Measurements from ENCODE around the gene PROCA1.

Gene PROCA1

DNA sequence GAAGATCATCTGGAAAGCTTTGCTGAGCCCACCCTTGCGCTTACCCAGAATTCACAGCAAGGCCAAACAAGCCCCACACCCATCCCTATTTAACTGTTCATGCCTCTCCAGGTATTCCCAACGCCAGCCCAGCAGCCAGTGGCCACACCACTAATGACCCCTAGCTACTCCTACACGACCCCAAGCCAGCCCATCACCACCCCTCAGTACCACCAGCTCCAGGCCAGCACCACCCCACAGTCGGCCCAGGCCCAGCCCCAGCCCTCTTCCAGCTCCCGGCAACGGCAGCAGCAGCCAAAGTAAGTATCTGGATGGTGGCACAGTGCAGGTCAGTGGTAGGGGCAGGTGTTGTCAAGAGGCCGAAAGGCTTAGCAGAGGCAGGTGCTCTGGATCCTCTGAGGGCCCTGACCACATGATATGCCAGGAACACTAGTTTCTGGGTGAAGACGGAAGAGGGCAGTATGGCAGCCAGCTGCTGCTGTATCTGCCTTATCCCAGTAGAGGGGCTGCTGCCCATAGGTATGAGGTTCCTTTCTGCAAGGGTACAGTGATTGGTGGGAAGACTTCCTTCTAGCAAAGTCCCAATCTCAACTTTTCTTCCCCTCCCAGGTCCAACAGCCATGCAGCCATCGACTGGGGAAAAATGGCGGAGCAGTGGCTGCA is 10.7 kb downstream of the PROCA1 start:
- H3K79me2 ChIP-seq (ENCODE audit: insufficient read depth, low read length), result no peaks in the 10 kb centered on the region
- H4K20me1 ChIP-seq (ENCODE audit: insufficient read depth, low read length), result 0 out of 2 replicates have a peak, but pooled peaks cover 4% of the 10 kb centered on the region
- H3K27ac ChIP-seq (ENCODE audit: low read length), result no peak overlapping the region

DNA sequence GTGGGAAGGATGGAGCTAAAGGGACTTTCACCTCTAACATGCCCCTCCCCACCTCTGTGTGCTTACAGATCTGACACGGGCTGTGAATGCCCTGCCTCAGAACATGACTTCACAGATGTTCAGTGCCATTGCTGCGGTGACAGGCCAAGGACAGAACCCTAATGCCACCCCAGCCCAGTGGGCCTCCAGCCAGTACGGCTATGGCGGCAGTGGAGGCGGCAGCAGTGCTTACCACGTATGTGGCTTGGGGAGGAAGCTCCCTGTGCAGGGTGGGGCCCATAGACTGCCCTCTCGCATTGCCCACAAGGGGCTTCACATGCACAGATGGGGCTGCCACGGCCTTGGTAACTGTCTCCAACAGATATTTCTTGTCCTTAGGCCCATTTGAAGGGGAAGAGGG is 11.4 kb downstream of the PROCA1 start:
- no peak for ATAC-seq (ENCODE audit: insufficient read depth, low read depth)
- peaks cover 87% of the 10 kb centered on the region for H3K36me3 ChIP-seq (ENCODE audit: insufficient read depth, low read length)
- no peak overlapping the region for H3K27ac ChIP-seq (ENCODE audit: low read length)

More for the DNA sequence above, 10.7 kb downstream of the PROCA1 start:
- Histone ChIP-seq H3K4me3 (ENCODE audit: low read depth in 1 of 2, low read length in 2 of 2) (no peak overlapping the region), H2AFZ (ENCODE audit: low read depth, low read length) (no peak overlapping the region), H3K4me2 (ENCODE audit: insufficient read depth, low read length) (no peak overlapping the region), H3K4me1 (ENCODE audit: insufficient read depth, low read length) (no peaks in the 10 kb centered on the region), H3K9ac (ENCODE audit: low read depth, low read length) (no peak overlapping the region), H3K9me3 (ENCODE audit: insufficient read depth, low read length, severe bottlenecking) (no peaks in the 10 kb centered on the region), H3K27me3 (ENCODE audit: insufficient read depth, low read length, poor library complexity) (no peaks in the 10 kb centered on the region), H3K36me3 (ENCODE audit: insufficient read depth, low read length) (peaks cover 81% of the 10 kb centered on the region)
- DNase-seq (no peak), ATAC-seq (ENCODE audit: insufficient read depth, low read depth) (no peak)
- TF ChIP-seq EZH2 (IDR thresholded peaks at IDR 0.05; ENCODE audit: borderline replicate concordance, low read depth, low read length, severe bottlenecking), result no peak
- TF ChIP-seq, protein P1, sequence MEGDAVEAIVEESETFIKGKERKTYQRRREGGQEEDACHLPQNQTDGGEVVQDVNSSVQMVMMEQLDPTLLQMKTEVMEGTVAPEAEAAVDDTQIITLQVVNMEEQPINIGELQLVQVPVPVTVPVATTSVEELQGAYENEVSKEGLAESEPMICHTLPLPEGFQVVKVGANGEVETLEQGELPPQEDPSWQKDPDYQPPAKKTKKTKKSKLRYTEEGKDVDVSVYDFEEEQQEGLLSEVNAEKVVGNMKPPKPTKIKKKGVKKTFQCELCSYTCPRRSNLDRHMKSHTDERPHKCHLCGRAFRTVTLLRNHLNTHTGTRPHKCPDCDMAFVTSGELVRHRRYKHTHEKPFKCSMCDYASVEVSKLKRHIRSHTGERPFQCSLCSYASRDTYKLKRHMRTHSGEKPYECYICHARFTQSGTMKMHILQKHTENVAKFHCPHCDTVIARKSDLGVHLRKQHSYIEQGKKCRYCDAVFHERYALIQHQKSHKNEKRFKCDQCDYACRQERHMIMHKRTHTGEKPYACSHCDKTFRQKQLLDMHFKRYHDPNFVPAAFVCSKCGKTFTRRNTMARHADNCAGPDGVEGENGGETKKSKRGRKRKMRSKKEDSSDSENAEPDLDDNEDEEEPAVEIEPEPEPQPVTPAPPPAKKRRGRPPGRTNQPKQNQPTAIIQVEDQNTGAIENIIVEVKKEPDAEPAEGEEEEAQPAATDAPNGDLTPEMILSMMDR (IDR thresholded peaks at IDR 0.05; ENCODE audit: borderline replicate concordance, extremely low read depth, low read length, poor library complexity, severe bottlenecking), result no peak

DNA sequence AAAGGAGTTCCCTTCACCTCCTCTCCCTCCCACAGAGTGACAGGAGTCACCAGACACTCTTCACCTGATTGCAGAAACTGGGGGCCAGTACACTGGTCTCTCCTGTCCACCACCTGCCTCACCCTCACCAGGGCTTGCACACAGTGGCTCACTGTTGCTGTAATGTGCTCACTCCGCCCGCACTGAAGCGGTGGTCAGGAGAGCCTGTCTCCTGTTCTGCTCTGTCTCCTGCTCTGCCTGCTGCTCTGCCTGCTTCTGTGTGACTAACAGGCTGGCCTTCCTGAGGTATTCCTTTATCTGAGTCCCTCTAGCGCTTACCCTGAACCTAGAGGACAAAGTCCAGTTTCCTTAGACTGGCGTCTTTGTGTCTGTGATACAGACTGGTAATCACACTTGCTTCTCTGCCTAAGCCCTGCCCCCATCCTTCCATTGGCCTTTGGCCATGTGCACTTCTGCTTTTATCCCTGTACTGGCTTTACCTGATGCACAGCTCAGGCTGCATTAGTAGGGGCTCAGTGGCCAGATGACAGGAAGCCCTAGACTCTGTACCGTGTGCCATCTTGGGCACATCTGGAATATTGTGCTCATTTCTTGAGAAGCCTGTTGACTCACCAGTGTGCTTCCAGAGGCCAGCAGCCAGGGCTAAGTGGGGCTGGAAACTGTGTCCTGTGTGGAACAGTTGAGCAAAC is 13.3 kb downstream of the PROCA1 start:
- Histone ChIP-seq H3K79me2 (ENCODE audit: insufficient read depth, low read length) (no peaks in the 10 kb centered on the region), H3K27me3 (ENCODE audit: insufficient read depth, low read length, poor library complexity) (no peaks in the 10 kb centered on the region), H3K4me2 (ENCODE audit: insufficient read depth, low read length) (no peak overlapping the region), H3K9ac (ENCODE audit: low read depth, low read length) (no peak overlapping the region), H3K9me3 (ENCODE audit: insufficient read depth, low read length, severe bottlenecking) (no peaks in the 10 kb centered on the region), H2AFZ (ENCODE audit: low read depth, low read length) (no peak overlapping the region), H3K4me3 (ENCODE audit: low read depth in 1 of 2, low read length in 2 of 2) (no peak overlapping the region), H3K27ac (ENCODE audit: low read length) (no peak overlapping the region), H3K4me1 (ENCODE audit: insufficient read depth, low read length) (no peaks in the 10 kb centered on the region), H4K20me1 (ENCODE audit: insufficient read depth, low read length) (no peaks in the 10 kb centered on the region), H3K36me3 (ENCODE audit: insufficient read depth, low read length) (peaks cover 100% of the 10 kb centered on the region)
- DNase-seq (no peak), ATAC-seq (ENCODE audit: insufficient read depth, low read depth) (no peak)
- TF ChIP-seq, protein P1 (IDR thresholded peaks at IDR 0.05; ENCODE audit: borderline replicate concordance, extremely low read depth, low read length, poor library complexity, severe bottlenecking), result no peak
- no peak for TF ChIP-seq EZH2 (IDR thresholded peaks at IDR 0.05; ENCODE audit: borderline replicate concordance, low read depth, low read length, severe bottlenecking)

More for the DNA sequence above, 11.4 kb downstream of the PROCA1 start:
- Histone ChIP-seq H4K20me1 (ENCODE audit: insufficient read depth, low read length) (0 out of 2 replicates have a peak, but pooled peaks cover 4% of the 10 kb centered on the region), H3K79me2 (ENCODE audit: insufficient read depth, low read length) (no peaks in the 10 kb centered on the region), H2AFZ (ENCODE audit: low read depth, low read length) (no peak overlapping the region), H3K4me1 (ENCODE audit: insufficient read depth, low read length) (no peaks in the 10 kb centered on the region), H3K4me3 (ENCODE audit: low read depth in 1 of 2, low read length in 2 of 2) (no peak overlapping the region), H3K4me2 (ENCODE audit: insufficient read depth, low read length) (no peak overlapping the region), H3K9ac (ENCODE audit: low read depth, low read length) (no peak overlapping the region), H3K9me3 (ENCODE audit: insufficient read depth, low read length, severe bottlenecking) (no peaks in the 10 kb centered on the region), H3K27me3 (ENCODE audit: insufficient read depth, low read length, poor library complexity) (no peaks in the 10 kb centered on the region)
- DNase-seq, result no peak
- TF ChIP-seq, protein P1 (IDR thresholded peaks at IDR 0.05; ENCODE audit: borderline replicate concordance, extremely low read depth, low read length, poor library complexity, severe bottlenecking), result no peak
- TF ChIP-seq EZH2 (IDR thresholded peaks at IDR 0.05; ENCODE audit: borderline replicate concordance, low read depth, low read length, severe bottlenecking), result no peak
